HepG2 (cell line): ENCODE data around the gene AQP10. TPM values are rescaled to one million over a fixed set of nuclear protein-coding genes. Genes with fewer than 3 reads are reported as not detected.

ENCODE experiments used
- ATF1 ChIP-seq: IDR thresholded peaks from 2 replicates; pipeline ENCODE4 v1.6.1; 2016; ENCODE audit warnings: mild to moderate bottlenecking, control low read depth
- EP300 ChIP-seq, 3 experiments: sonication (generic) in 1 of 3; formaldehyde crosslinking in 1 of 3; IDR thresholded peaks; 2 replicates each; pipeline versions ENCODE4 v1.5.1 to v1.6.1; 2011 to 2020; ENCODE audit warnings: low read depth in 2 of 3, low read length in 2 of 3, borderline replicate concordance in 1 of 3, improper control_type of control experiment in 1 of 3, mild to moderate bottlenecking in 1 of 3, missing genetic modification reagents in 1 of 3, moderate library complexity in 1 of 3
- FOSL1 ChIP-seq: sonication (generic); formaldehyde crosslinking; IDR thresholded peaks from 2 replicates; pipeline ENCODE4 v1.9.0; 2021; ENCODE audit warnings: missing genetic modification reagents, borderline replicate concordance
- GTF3A ChIP-seq: sonication (generic); formaldehyde crosslinking; conservative IDR thresholded peaks from 2 replicates; pipeline ENCODE4 v1.4.0; 2020; ENCODE audit warnings: mild to moderate bottlenecking, missing genetic modification reagents
- HNRNPUL1 ChIP-seq: fragments of 200-400 bp; formaldehyde crosslinking; IDR thresholded peaks from 2 replicates; pipeline ENCODE4 v1.6.1; 2017; ENCODE audit warnings: low read depth, mild to moderate bottlenecking, low read length, moderate library complexity
- MAFG ChIP-seq: sonication (generic); formaldehyde crosslinking; IDR thresholded peaks from 2 replicates; pipeline ENCODE4 v1.5.1; 2020; ENCODE audit warnings: mild to moderate bottlenecking, missing genetic modification reagents
- NR2F1 ChIP-seq, 2 experiments: fragments of 450-650 bp in 1 of 2; formaldehyde crosslinking in 1 of 2; IDR thresholded peaks; 2 replicates each; pipeline versions ENCODE4 v1.5.0 to v1.6.1; 2016 to 2020; ENCODE audit warnings: mild to moderate bottlenecking in 1 of 2, missing compliant biosample characterization in 1 of 2, missing genetic modification reagents in 1 of 2, moderate library complexity in 1 of 2
- SIN3B ChIP-seq: fragments of 150-350 bp; IDR thresholded peaks from 2 replicates; pipeline ENCODE4 v1.6.1; 2014; ENCODE audit warnings: low read length
- ZNF121 ChIP-seq: sonication (generic); formaldehyde crosslinking; IDR thresholded peaks from 2 replicates; pipeline ENCODE4 v1.5.0; 2020; ENCODE audit warnings: mild to moderate bottlenecking, missing genetic modification reagents
- ZNF383 ChIP-seq: sonication (generic); formaldehyde crosslinking; IDR thresholded peaks from 2 replicates; pipeline ENCODE4 v1.4.0; 2020; ENCODE audit warnings: missing genetic modification reagents, mild to moderate bottlenecking, borderline replicate concordance
- ZNF501 ChIP-seq: sonication (generic); formaldehyde crosslinking; IDR thresholded peaks from 2 replicates; pipeline ENCODE4 v1.5.1; 2020; ENCODE audit warnings: mild to moderate bottlenecking, moderate library complexity, missing genetic modification reagents
- ZNF720 ChIP-seq: sonication (generic); formaldehyde crosslinking; IDR thresholded peaks from 2 replicates; pipeline ENCODE4 v1.4.0; 2020; ENCODE audit warnings: missing genetic modification reagents
- polyA plus RNA-seq, 8 experiments: library from polyadenylated mRNA; depleted of rRNA in 3 of 8; stranded (reverse) in 7 of 8; unstranded in 1 of 8; fragments of >200 nt; fragmentation: Illumina TruSeq in 4 of 8; extraction: Trizol in 4 of 8; gene quantifications; 2 replicates each; pipeline versions ENCODE4 v1.2.1 to v1.2.3, GENCODE V29; 2011 to 2016; ENCODE audit warnings: low read depth in 4 of 8, missing spikeins in 1 of 8, mixed read lengths in 1 of 8; ENCODE audit not compliant: insufficient read depth in 1 of 8
- total RNA-seq, 5 experiments: library from RNA; depleted of rRNA; stranded (reverse); fragments of >200 nt; fragmentation: Illumina TruSeq; extraction: Trizol; gene quantifications; 2 replicates each; pipeline ENCODE4 v1.2.3, GENCODE V29; 2016; ENCODE audit warnings: low read depth in 1 of 5
- TF ChIP-seq, protein P1 (sequence below): sonication (generic); formaldehyde crosslinking; IDR thresholded peaks from 2 replicates; pipeline ENCODE4 v1.9.0; 2021; ENCODE audit warnings: missing genetic modification reagents, borderline replicate concordance
- TF ChIP-seq, protein P2 (sequence below): conservative IDR thresholded peaks from 2 replicates; pipeline ENCODE4 v1.6.1; 2018; ENCODE audit warnings: missing genetic modification reagents
- TF ChIP-seq, protein P3 (sequence below): sonication (generic); formaldehyde crosslinking; IDR thresholded peaks from 2 replicates; pipeline ENCODE4 v1.4.0; 2020; ENCODE audit warnings: mild to moderate bottlenecking, low read depth, missing genetic modification reagents
- TF ChIP-seq, protein P4 (sequence below): sonication (generic); formaldehyde crosslinking; conservative IDR thresholded peaks from 2 replicates; pipeline ENCODE4 v1.4.0; 2020; ENCODE audit warnings: mild to moderate bottlenecking, missing genetic modification reagents, moderate library complexity

Gene AQP10
- total and polyA plus RNA-seq, 2 of the 13 experiments (the other 11 are each of a cell fraction or from before 2014, with no cell fraction given) = 0.30 TPM; not detected in 1

DNA sequence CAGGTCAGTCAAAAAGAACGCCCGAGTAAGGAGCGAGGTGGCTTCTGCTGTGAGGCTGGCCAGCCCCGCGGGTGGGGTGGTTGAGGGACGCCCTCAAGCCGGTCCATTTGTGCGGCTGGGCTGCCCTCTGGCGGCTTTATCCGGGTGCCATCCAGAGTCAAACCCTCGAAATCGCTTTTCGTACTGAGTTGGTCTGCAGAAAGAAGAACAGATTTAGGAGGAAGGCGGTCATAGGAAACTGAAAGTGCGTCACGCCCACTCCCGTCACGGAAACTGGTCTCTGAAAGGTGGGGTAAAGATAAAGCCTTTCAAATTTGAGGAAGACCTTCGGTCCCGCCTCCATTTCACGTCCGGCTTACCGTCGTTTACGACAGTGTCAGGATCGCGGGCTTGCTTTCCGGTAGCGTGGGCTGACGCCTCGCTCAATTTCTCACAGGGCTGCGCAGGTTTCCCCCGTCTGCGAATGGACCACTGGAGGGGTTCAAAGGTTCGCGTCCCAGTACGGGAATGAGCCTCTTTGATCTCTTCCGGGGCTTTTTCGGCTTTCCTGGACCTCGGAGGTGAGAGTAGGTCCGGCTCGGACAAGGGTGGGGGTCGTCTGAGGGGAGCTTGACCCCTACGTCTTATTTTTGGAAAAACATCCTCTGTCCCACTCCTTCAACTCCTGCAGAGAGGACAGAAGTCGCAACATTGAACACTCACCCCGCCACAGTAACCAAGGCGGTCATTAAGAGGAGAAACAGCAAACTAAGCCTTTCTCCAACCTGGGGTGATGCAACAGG lies 48.5 kb upstream of the AQP10 start, which contains the start of gene HAX1 (continued):
- TF ChIP-seq EP300 (IDR thresholded peaks at IDR 0.05; ENCODE audit: low read depth in 2 of 2, low read length in 2 of 2) = peak in 1 of 2 experiments; percentile 23; a peak in 2 of 4 replicates
- no peak for TF ChIP-seq EP300 (CRISPR knock-in tag; IDR thresholded peaks at IDR 0.05; ENCODE audit: borderline replicate concordance)
- peak; percentile 84 for TF ChIP-seq ATF1 (CRISPR knock-in tag)
- no peak for TF ChIP-seq ZNF383 (CRISPR knock-in tag)
- TF ChIP-seq, protein P1, sequence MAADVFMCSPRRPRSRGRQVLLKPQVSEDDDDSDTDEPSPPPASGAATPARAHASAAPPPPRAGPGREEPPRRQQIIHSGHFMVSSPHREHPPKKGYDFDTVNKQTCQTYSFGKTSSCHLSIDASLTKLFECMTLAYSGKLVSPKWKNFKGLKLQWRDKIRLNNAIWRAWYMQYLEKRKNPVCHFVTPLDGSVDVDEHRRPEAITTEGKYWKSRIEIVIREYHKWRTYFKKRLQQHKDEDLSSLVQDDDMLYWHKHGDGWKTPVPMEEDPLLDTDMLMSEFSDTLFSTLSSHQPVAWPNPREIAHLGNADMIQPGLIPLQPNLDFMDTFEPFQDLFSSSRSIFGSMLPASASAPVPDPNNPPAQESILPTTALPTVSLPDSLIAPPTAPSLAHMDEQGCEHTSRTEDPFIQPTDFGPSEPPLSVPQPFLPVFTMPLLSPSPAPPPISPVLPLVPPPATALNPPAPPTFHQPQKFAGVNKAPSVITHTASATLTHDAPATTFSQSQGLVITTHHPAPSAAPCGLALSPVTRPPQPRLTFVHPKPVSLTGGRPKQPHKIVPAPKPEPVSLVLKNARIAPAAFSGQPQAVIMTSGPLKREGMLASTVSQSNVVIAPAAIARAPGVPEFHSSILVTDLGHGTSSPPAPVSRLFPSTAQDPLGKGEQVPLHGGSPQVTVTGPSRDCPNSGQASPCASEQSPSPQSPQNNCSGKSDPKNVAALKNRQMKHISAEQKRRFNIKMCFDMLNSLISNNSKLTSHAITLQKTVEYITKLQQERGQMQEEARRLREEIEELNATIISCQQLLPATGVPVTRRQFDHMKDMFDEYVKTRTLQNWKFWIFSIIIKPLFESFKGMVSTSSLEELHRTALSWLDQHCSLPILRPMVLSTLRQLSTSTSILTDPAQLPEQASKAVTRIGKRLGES (CRISPR knock-in tag) = no peak
- peak; percentile 99 for TF ChIP-seq SIN3B
- TF ChIP-seq FOSL1 (CRISPR knock-in tag) = no peak
- TF ChIP-seq, protein P2, sequence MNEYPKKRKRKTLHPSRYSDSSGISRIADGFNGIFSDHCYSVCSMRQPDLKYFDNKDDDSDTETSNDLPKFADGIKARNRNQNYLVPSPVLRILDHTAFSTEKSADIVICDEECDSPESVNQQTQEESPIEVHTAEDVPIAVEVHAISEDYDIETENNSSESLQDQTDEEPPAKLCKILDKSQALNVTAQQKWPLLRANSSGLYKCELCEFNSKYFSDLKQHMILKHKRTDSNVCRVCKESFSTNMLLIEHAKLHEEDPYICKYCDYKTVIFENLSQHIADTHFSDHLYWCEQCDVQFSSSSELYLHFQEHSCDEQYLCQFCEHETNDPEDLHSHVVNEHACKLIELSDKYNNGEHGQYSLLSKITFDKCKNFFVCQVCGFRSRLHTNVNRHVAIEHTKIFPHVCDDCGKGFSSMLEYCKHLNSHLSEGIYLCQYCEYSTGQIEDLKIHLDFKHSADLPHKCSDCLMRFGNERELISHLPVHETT (CRISPR knock-in tag) = no peak; the same call in 1 of the 2 replicates
- TF ChIP-seq ZNF501 (CRISPR knock-in tag) = peak; percentile 82; the same call in 1 of the 2 replicates
- no peak for TF ChIP-seq MAFG (CRISPR knock-in tag)
- no peak for TF ChIP-seq GTF3A
- no peak for TF ChIP-seq ZNF121 (CRISPR knock-in tag)
- TF ChIP-seq, protein P3, sequence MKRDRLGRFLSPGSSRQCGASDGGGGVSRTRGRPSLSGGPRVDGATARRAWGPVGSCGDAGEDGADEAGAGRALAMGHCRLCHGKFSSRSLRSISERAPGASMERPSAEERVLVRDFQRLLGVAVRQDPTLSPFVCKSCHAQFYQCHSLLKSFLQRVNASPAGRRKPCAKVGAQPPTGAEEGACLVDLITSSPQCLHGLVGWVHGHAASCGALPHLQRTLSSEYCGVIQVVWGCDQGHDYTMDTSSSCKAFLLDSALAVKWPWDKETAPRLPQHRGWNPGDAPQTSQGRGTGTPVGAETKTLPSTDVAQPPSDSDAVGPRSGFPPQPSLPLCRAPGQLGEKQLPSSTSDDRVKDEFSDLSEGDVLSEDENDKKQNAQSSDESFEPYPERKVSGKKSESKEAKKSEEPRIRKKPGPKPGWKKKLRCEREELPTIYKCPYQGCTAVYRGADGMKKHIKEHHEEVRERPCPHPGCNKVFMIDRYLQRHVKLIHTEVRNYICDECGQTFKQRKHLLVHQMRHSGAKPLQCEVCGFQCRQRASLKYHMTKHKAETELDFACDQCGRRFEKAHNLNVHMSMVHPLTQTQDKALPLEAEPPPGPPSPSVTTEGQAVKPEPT (CRISPR knock-in tag) = no peak
- TF ChIP-seq HNRNPUL1 = no peak
- TF ChIP-seq NR2F1 (CRISPR knock-in tag; IDR thresholded peaks at IDR 0.05) = no peak
- TF ChIP-seq, protein P4, sequence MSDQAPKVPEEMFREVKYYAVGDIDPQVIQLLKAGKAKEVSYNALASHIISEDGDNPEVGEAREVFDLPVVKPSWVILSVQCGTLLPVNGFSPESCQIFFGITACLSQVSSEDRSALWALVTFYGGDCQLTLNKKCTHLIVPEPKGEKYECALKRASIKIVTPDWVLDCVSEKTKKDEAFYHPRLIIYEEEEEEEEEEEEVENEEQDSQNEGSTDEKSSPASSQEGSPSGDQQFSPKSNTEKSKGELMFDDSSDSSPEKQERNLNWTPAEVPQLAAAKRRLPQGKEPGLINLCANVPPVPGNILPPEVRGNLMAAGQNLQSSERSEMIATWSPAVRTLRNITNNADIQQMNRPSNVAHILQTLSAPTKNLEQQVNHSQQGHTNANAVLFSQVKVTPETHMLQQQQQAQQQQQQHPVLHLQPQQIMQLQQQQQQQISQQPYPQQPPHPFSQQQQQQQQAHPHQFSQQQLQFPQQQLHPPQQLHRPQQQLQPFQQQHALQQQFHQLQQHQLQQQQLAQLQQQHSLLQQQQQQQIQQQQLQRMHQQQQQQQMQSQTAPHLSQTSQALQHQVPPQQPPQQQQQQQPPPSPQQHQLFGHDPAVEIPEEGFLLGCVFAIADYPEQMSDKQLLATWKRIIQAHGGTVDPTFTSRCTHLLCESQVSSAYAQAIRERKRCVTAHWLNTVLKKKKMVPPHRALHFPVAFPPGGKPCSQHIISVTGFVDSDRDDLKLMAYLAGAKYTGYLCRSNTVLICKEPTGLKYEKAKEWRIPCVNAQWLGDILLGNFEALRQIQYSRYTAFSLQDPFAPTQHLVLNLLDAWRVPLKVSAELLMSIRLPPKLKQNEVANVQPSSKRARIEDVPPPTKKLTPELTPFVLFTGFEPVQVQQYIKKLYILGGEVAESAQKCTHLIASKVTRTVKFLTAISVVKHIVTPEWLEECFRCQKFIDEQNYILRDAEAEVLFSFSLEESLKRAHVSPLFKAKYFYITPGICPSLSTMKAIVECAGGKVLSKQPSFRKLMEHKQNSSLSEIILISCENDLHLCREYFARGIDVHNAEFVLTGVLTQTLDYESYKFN (CRISPR knock-in tag) = peak; percentile 37; the same call in 1 of the 2 replicates
- TF ChIP-seq ZNF720 = 0 out of 2 replicates have a peak, but pooled peaks have one; percentile 52
